Measurements from ENCODE around the gene TMC6.
"Not testable (repeated sequence)": the region's sequence is repeated elsewhere in the genome, so short reads cannot be mapped to it uniquely, and the experiment has no call there.

Gene TMC6

GRCh38 chr17:78122216-78122930 lies 6.2 kb downstream of the TMC6 start:
- no peaks in the 10 kb centered on the region for H3K9me3 ChIP-seq (ENCODE audit: low read depth, low read length)
- no peak overlapping the region for H3K9ac ChIP-seq (ENCODE audit: insufficient read length)
- no peak for DNase-seq (ENCODE audit: low read depth, low spot score)
- no peak overlapping the region for H3K4me3 ChIP-seq
- H3K36me3 ChIP-seq (ENCODE audit: insufficient read depth, low read length): peaks cover 3% of the 10 kb centered on the region; the same call in 1 of the 2 replicates
- TF ChIP-seq FOXP2 (optimal IDR thresholded peaks at IDR 0.05; ENCODE audit: control extremely low read depth, extremely low read length, insufficient read depth) (no peak), EZH2 (IDR thresholded peaks at IDR 0.05) (no peak), POLR2AphosphoS5 (IDR thresholded peaks at IDR 0.05; ENCODE audit: borderline replicate concordance, low read depth, low read length) (no peak)
- H3K27ac ChIP-seq: no peak overlapping the region

- Histone ChIP-seq H3K9me3 (ENCODE audit: low read depth, low read length) (no peaks in the 10 kb centered on the region), H3K9ac (ENCODE audit: insufficient read length) (no peak overlapping the region), H3K27ac (no peak overlapping the region), H3K4me3 (no peak overlapping the region), H3K36me3 (ENCODE audit: insufficient read depth, low read length) (peaks cover 3% of the 10 kb centered on the region; the same call in 1 of the 2 replicates)
- TF ChIP-seq FOXP2 (optimal IDR thresholded peaks at IDR 0.05; ENCODE audit: control extremely low read depth, extremely low read length, insufficient read depth) (no peak), EZH2 (IDR thresholded peaks at IDR 0.05) (no peak), POLR2AphosphoS5 (IDR thresholded peaks at IDR 0.05; ENCODE audit: borderline replicate concordance, low read depth, low read length) (no peak)
- no peak for DNase-seq (ENCODE audit: low read depth, low spot score)
Measured at GRCh38 chr17:78121801-78122215, 6.7 kb downstream of the TMC6 start.

- H3K4me3 ChIP-seq: no peak overlapping the region
- no peak overlapping the region for H3K9ac ChIP-seq (ENCODE audit: insufficient read length)
- TF ChIP-seq FOXP2 (optimal IDR thresholded peaks at IDR 0.05; ENCODE audit: control extremely low read depth, extremely low read length, insufficient read depth): no peak
- no peak for TF ChIP-seq POLR2AphosphoS5 (IDR thresholded peaks at IDR 0.05; ENCODE audit: borderline replicate concordance, low read depth, low read length)
- TF ChIP-seq EZH2 (IDR thresholded peaks at IDR 0.05): no peak
- H3K9me3 ChIP-seq (ENCODE audit: low read depth, low read length): no peaks in the 10 kb centered on the region
- no peak for DNase-seq (ENCODE audit: low read depth, low spot score)
- H3K36me3 ChIP-seq (ENCODE audit: insufficient read depth, low read length): peaks cover 3% of the 10 kb centered on the region; the same call in 1 of the 2 replicates
- H3K27ac ChIP-seq: no peak overlapping the region
Measured at GRCh38 chr17:78120971-78121800, 7.4 kb downstream of the TMC6 start.

GRCh38 chr17:78120537-78120936 lies 8.0 kb downstream of the TMC6 start:
- no peak overlapping the region for H3K27ac ChIP-seq
- no peak overlapping the region for H3K4me3 ChIP-seq
- H3K36me3 ChIP-seq (ENCODE audit: insufficient read depth, low read length): peaks cover 3% of the 10 kb centered on the region; the same call in 1 of the 2 replicates
- no peaks in the 10 kb centered on the region for H3K9me3 ChIP-seq (ENCODE audit: low read depth, low read length)
- TF ChIP-seq FOXP2 (optimal IDR thresholded peaks at IDR 0.05; ENCODE audit: control extremely low read depth, extremely low read length, insufficient read depth) (no peak), POLR2AphosphoS5 (IDR thresholded peaks at IDR 0.05; ENCODE audit: borderline replicate concordance, low read depth, low read length) (no peak), EZH2 (IDR thresholded peaks at IDR 0.05) (no peak)
- no peak overlapping the region for H3K9ac ChIP-seq (ENCODE audit: insufficient read length)
- DNase-seq (ENCODE audit: low read depth, low spot score): no peak

- no peak for DNase-seq (ENCODE audit: low read depth, low spot score)
- Histone ChIP-seq H3K9ac (ENCODE audit: insufficient read length) (no peak overlapping the region), H3K9me3 (ENCODE audit: low read depth, low read length) (no peaks in the 10 kb centered on the region), H3K27ac (no peak overlapping the region), H3K36me3 (ENCODE audit: insufficient read depth, low read length) (peaks cover 3% of the 10 kb centered on the region; the same call in 1 of the 2 replicates), H3K4me3 (no peak overlapping the region)
- TF ChIP-seq EZH2 (IDR thresholded peaks at IDR 0.05): no peak
- no peak for TF ChIP-seq FOXP2 (optimal IDR thresholded peaks at IDR 0.05; ENCODE audit: control extremely low read depth, extremely low read length, insufficient read depth)
Measured at GRCh38 chr17:78118801-78119241, 9.7 kb downstream of the TMC6 start.

GRCh38 chr17:78117027-78117981 lies 11.3 kb downstream of the TMC6 start:
- Histone ChIP-seq H3K36me3 (ENCODE audit: insufficient read depth, low read length) (no peaks in the 10 kb centered on the region), H3K27ac (no peak overlapping the region), H3K4me3 (no peak overlapping the region), H3K9ac (ENCODE audit: insufficient read length) (no peak overlapping the region), H3K9me3 (ENCODE audit: low read depth, low read length) (no peaks in the 10 kb centered on the region)
- no peak for DNase-seq (ENCODE audit: low read depth, low spot score)
- TF ChIP-seq EZH2 (IDR thresholded peaks at IDR 0.05): no peak
- TF ChIP-seq POLR2AphosphoS5 (IDR thresholded peaks at IDR 0.05; ENCODE audit: borderline replicate concordance, low read depth, low read length): peak; percentile 33; the same call in 1 of the 2 replicates
- TF ChIP-seq FOXP2 (optimal IDR thresholded peaks at IDR 0.05; ENCODE audit: control extremely low read depth, extremely low read length, insufficient read depth): no peak

GRCh38 chr17:78116411-78116810 lies 12.1 kb downstream of the TMC6 start:
- no peak for DNase-seq (ENCODE audit: low read depth, low spot score)
- H3K9me3 ChIP-seq (ENCODE audit: low read depth, low read length): no peaks in the 10 kb centered on the region
- TF ChIP-seq EZH2 (IDR thresholded peaks at IDR 0.05) (no peak), POLR2AphosphoS5 (IDR thresholded peaks at IDR 0.05; ENCODE audit: borderline replicate concordance, low read depth, low read length) (no peak), FOXP2 (optimal IDR thresholded peaks at IDR 0.05; ENCODE audit: control extremely low read depth, extremely low read length, insufficient read depth) (no peak)
- H3K36me3 ChIP-seq (ENCODE audit: insufficient read depth, low read length): no peaks in the 10 kb centered on the region
- no peak overlapping the region for H3K27ac ChIP-seq
- no peak overlapping the region for H3K4me3 ChIP-seq
- H3K9ac ChIP-seq (ENCODE audit: insufficient read length): no peak overlapping the region

GRCh38 chr17:78115803-78116202 lies 12.8 kb downstream of the TMC6 start:
- not testable (repeated sequence) for H3K4me3 ChIP-seq; H3K27ac ChIP-seq; H3K9me3 ChIP-seq (ENCODE audit: low read depth, low read length); DNase-seq (ENCODE audit: low read depth, low spot score); H3K9ac ChIP-seq (ENCODE audit: insufficient read length); H3K36me3 ChIP-seq (ENCODE audit: insufficient read depth, low read length)
